ENCODE results near the gene CACNA1B.
"Not testable (repeated sequence)": the region's sequence is repeated elsewhere in the genome, so short reads cannot be mapped to it uniquely, and the experiment has no call there.

The CACNA1B gene

GRCh38 chr9:138139096-138139495 lies 261.5 kb downstream of the CACNA1B start:
- H3K36me3 ChIP-seq; H3K4me3 ChIP-seq (ENCODE audit: low read depth in 1 of 2, low read length in 1 of 2): not testable (repeated sequence)

GRCh38 chr9:138140980-138141379 lies 263.4 kb downstream of the CACNA1B start:
- not testable (repeated sequence) for H3K36me3 ChIP-seq; H3K9me3 ChIP-seq; H3K4me3 ChIP-seq (ENCODE audit: low read depth in 1 of 2, low read length in 1 of 2); H3K4me1 ChIP-seq (ENCODE audit: control insufficient read depth in 1 of 2, insufficient read depth in 1 of 2, low read depth in 1 of 2, low read length in 1 of 2); H3K27me3 ChIP-seq; H3K27ac ChIP-seq

More at GRCh38 chr9:138139096-138139495, 261.5 kb downstream of the CACNA1B start:
- not testable (repeated sequence) for H3K27ac ChIP-seq; H3K4me1 ChIP-seq (ENCODE audit: control insufficient read depth in 1 of 2, insufficient read depth in 1 of 2, low read depth in 1 of 2, low read length in 1 of 2); H3K9me3 ChIP-seq; H3K27me3 ChIP-seq

GRCh38 chr9:138142528-138143244 lies 265.1 kb downstream of the CACNA1B start:
- not testable (repeated sequence) for H3K27me3 ChIP-seq; H3K36me3 ChIP-seq; H3K4me1 ChIP-seq (ENCODE audit: control insufficient read depth in 1 of 2, insufficient read depth in 1 of 2, low read depth in 1 of 2, low read length in 1 of 2); H3K9me3 ChIP-seq; H3K4me3 ChIP-seq (ENCODE audit: low read depth in 1 of 2, low read length in 1 of 2); H3K27ac ChIP-seq

GRCh38 chr9:138143491-138143890 lies 265.9 kb downstream of the CACNA1B start:
- H3K27me3 ChIP-seq; H3K36me3 ChIP-seq; H3K9me3 ChIP-seq; H3K4me3 ChIP-seq (ENCODE audit: low read depth in 1 of 2, low read length in 1 of 2); H3K4me1 ChIP-seq (ENCODE audit: control insufficient read depth in 1 of 2, insufficient read depth in 1 of 2, low read depth in 1 of 2, low read length in 1 of 2); H3K27ac ChIP-seq: not testable (repeated sequence)

GRCh38 chr9:138147556-138147955 lies 270.0 kb downstream of the CACNA1B start:
- peaks cover 23% of the 10 kb centered on the region for H3K27me3 ChIP-seq
- not testable (repeated sequence) for H3K4me1 ChIP-seq (ENCODE audit: control insufficient read depth in 1 of 2, insufficient read depth in 1 of 2, low read depth in 1 of 2, low read length in 1 of 2); H3K4me3 ChIP-seq (ENCODE audit: low read depth in 1 of 2, low read length in 1 of 2); H3K9me3 ChIP-seq; H3K36me3 ChIP-seq; H3K27ac ChIP-seq

GRCh38 chr9:138149672-138150656 lies 272.4 kb downstream of the CACNA1B start:
- H3K36me3 ChIP-seq; H3K9me3 ChIP-seq; H3K4me1 ChIP-seq (ENCODE audit: control insufficient read depth in 1 of 2, insufficient read depth in 1 of 2, low read depth in 1 of 2, low read length in 1 of 2): not testable (repeated sequence)
- Histone ChIP-seq H3K4me3 (ENCODE audit: low read depth in 1 of 2, low read length in 1 of 2) (peak overlapping the region; percentile 69 to 70), H3K27ac (peak overlapping the region; percentile 6), H3K27me3 (peaks cover 29% of the 10 kb centered on the region)
- peak; percentile 80 for TF ChIP-seq CTCF (IDR thresholded peaks at IDR 0.05)

- not testable (repeated sequence) for H3K27ac ChIP-seq; H3K36me3 ChIP-seq; H3K4me1 ChIP-seq (ENCODE audit: control insufficient read depth in 1 of 2, insufficient read depth in 1 of 2, low read depth in 1 of 2, low read length in 1 of 2); H3K9me3 ChIP-seq; H3K4me3 ChIP-seq (ENCODE audit: low read depth in 1 of 2, low read length in 1 of 2)
- H3K27me3 ChIP-seq, result peaks cover 41% of the 10 kb centered on the region
Observed at GRCh38 chr9:138155788-138156187, 278.2 kb downstream of the CACNA1B start.

- H3K36me3 ChIP-seq; H3K4me3 ChIP-seq (ENCODE audit: low read depth in 1 of 2, low read length in 1 of 2); H3K27ac ChIP-seq; H3K4me1 ChIP-seq (ENCODE audit: control insufficient read depth in 1 of 2, insufficient read depth in 1 of 2, low read depth in 1 of 2, low read length in 1 of 2); H3K9me3 ChIP-seq: not testable (repeated sequence)
- peaks cover 15% of the 10 kb centered on the region for H3K27me3 ChIP-seq
Observed at GRCh38 chr9:138166793-138167192, 289.2 kb downstream of the CACNA1B start.

All from neutrophil (primary cell).